WI38 (cell line): ENCODE measurements around the gene MAML3.

ENCODE experiments used
- H3K4me3 ChIP-seq: 2 replicates; pipeline ENCODE4 v1.5.1; 2011; ENCODE audit warnings: low read depth, mild to moderate bottlenecking, control low read depth, low read length
- CTCF ChIP-seq: IDR thresholded peaks from 2 replicates; pipeline ENCODE4 v1.5.1; 2012; ENCODE audit warnings: low read depth, mild to moderate bottlenecking, control low read depth, low read length

MAML3 gene

GRCh38 chr4:140109292-140109691 lies 44.7 kb downstream of the MAML3 start:
- TF ChIP-seq CTCF = no peak
- H3K4me3 ChIP-seq = no peak overlapping the region

DNA sequence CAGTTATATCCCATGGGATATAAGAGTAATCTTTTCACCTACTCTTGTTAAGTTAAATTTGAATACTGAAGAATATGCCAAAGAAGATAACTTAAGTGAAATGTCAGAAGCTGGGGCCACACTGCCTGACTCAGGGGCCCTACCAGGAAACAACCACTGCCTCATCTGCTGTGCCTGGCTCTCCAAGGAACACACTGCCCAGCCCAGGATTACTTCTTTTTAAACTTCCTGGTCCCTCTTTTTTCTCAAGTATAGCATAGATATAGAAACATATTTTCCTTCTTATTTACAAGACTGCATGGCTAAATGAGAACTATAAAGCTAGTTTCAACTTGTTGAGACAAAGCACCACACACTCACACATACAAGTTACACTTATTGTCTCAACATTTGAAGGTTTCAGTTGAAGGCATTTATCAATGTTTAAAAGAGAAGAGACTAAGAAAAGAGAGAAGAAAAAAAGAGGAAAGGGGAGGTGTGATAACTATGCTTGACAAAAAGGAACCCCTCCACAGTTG lies 45.2 kb downstream of the MAML3 start:
- no peak for TF ChIP-seq CTCF
- no peak overlapping the region for H3K4me3 ChIP-seq

DNA sequence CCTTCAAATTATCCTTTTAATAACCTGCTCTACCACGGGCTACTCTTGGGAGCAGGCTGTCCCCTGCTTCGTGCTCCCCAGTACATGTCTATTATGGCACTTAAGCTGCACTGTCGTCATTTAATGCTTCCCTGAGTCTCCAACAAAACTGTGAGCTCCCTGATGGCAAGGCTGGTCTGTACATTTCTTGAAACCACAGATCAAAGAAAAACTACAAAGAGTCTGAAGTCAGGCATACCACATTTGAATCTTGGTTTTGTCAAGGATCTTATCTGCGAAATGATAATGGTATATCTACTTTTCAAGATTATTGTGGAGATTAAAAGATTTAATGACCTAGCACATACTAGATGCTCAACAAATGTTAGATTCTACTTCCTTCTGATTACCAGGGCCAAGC lies 45.7 kb downstream of the MAML3 start:
- no peak overlapping the region for H3K4me3 ChIP-seq
- TF ChIP-seq CTCF = no peak

GRCh38 chr4:140106289-140106844 lies 47.6 kb downstream of the MAML3 start:
- no peak for TF ChIP-seq CTCF

GRCh38 chr4:140105436-140105835 lies 48.5 kb downstream of the MAML3 start:
- no peak for TF ChIP-seq CTCF
- H3K4me3 ChIP-seq = no peak overlapping the region

More at GRCh38 chr4:140106289-140106844, 47.6 kb downstream of the MAML3 start:
- no peak overlapping the region for H3K4me3 ChIP-seq

- no peak for TF ChIP-seq CTCF
- H3K4me3 ChIP-seq = no peak overlapping the region
Measured at GRCh38 chr4:140103676-140104075, 50.3 kb downstream of the MAML3 start.

GRCh38 chr4:140102421-140102820 lies 51.6 kb downstream of the MAML3 start:
- no peak overlapping the region for H3K4me3 ChIP-seq
- TF ChIP-seq CTCF = no peak
